ENCODE data around the gene SPTAN1.
A peak's percentile ranks its signal among the peaks of the same experiment; 100 is the strongest.
"Not testable (repeated sequence)": the region's sequence is repeated elsewhere in the genome, so short reads cannot be mapped to it uniquely, and the experiment has no call there.

SPTAN1 gene

DNA sequence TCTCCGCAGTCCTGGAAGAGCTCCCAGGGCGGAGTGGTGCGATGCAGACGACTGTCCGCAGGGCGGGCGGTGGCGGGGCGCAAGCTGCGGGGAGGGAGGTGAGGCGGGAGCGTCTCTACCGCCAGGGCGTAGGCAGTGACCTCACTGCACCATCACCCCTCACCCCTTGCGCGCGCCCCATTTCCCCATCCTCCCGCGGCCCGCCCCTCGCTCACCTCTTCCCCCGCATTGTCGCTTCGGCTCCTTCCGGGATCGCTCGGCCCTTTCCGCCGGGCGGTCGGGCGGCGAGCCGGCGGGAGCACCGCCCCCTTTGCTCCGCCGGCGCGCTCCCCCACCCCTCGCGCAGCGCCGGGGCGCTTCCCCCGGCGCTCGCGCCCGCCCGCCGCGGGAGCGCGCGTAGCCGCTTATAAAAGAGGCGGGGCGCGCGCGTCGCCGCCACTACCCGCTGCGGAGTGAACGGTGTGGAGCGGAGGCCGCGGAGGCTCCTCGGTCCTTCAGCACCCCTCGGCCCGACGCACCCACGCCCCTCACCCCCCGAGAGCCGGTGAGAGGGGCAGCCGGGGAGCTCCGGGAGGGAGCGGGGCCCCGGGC is at the start of gene SPTAN1:
SPTAN1 (plus strand) TSS at position 435 of the 591 bp plus-strand sequence. CDS start 14,154 bp downstream, outside the sequence.
- DNase-seq (ENCODE audit: low read depth in 2 of 2) = peak; percentile 93 to 94

DNA sequence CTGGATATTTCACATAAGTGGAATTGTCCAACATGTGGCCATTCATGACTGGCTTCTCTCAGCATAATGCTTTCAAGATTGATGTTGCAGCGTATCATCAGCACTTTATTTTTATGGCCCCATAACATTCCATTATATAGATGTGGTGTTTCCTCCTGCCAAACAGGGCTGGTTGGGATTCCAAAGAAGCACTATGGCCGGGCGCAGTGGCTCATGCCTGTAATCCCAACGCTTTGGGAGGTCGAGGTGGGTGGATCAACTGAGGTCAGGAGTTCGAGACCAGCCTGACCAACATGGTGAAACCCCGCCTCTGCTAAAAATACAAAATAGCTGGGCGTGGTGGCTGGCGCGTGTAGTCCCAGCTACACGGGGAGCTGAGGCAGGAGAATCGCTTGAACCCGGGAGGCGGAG is 49.0 kb upstream of the SPTAN1 start:
- DNase-seq (ENCODE audit: low read depth in 2 of 2) = not testable (repeated sequence)

DNA sequence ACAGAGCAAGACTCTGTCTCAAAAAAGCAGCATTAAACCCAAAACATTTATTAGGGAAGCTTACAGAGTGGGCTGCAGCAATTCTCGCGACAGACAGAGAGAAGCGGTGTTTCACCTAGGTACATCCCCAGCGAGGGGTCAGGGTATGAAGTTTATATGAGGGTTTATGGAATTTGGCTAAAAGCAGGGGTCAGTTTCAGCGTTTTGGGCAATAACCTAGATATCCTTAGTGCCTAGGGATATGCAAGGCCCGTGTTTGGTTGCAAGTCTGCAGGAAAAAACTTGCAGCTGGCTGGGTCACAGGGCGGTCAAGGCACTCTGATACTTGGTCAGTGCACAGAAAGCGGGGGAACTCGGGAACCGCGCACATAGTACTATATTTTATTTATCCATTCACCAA is 48.5 kb upstream of the SPTAN1 start:
- no peak for DNase-seq (ENCODE audit: low read depth in 2 of 2)

DNA sequence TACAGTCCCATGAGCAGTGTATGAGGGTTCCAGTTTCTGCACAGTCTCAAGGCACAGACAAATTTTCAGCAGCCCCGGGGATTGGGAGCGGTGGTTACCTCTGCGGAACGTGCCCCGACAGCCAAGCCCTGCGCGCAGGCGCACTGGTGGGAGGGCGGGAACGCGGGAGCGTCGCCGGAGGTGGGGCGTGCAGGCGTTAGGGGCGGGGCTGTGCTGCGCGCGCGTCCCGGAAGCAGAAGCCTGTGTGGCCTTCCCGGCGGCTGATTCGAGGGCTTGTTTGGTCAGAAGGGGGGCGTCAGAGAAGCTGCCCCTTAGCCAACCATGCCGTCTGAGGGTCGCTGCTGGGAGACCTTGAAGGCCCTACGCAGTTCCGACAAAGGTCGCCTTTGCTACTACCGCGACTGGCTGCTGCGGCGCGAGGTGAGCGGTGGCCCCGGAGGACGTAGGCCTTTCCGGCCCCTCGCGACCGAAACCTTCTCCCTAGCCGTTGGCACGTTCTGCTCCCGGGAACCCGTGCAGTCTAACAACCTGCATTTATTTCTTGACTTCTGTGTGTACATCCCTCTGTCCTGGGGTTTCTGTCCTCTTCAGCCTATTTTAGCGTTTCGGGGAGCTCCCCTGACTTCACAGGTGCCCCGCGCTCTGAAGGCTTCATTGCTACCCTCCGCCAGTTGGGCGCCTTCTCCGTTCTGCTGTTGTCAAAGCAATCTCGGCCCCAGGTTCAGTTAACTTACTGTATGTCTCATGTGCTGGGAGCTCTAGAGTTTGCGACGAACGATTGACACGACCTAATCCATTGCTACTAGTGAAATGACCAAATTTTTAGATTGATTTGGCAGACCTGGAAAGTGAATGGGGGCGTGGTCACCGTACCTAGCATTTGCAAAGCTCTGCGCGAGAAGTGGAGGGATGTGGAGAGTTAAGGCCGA is 47.6 kb upstream of the SPTAN1 start, which contains the start of gene GLE1:
GLE1 (plus strand) TSS at position 235 of the 929 bp plus-strand sequence; CDS start at position 322, 87 bp downstream.
- peak; percentile 96 to 98 for DNase-seq (ENCODE audit: low read depth in 2 of 2)

DNA sequence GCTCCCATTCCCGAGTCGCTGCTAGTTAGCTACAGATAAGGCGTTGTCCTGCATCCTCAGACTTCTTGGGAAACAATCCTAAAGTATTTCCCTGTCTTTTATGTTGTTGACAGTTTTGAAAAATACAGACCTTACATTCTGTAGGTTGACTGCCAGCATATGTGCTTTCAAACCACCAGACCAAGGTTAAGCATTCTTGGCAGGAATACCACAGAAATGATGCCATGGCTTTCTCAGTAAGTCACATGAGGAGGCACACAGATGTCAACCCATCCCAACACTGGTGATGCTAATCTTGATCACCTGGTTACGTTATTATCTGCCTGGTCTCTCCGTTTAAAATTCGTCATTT is 47.0 kb upstream of the SPTAN1 start:
- DNase-seq (ENCODE audit: low read depth in 2 of 2) = no peak

DNA sequence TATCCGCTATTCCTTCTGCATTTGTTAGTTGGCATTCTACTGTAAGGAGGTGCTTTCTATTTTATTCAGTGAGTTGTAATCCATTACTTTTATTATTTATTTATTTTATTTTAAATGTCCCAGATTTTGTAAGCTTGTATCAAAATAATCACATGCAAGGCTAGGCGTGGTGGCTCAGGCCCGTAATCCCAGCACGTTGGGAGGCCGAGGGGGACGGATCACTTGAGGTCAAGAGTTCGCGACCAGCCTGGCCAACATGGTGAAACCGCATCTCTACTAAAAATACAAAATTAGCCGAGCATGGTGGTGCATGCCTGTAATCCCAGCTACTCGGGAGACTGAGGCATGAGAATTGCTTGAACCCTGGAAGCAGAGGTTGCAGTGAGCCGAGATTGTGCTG is 46.5 kb upstream of the SPTAN1 start:
- DNase-seq (ENCODE audit: low read depth in 2 of 2) = not testable (repeated sequence)

DNA sequence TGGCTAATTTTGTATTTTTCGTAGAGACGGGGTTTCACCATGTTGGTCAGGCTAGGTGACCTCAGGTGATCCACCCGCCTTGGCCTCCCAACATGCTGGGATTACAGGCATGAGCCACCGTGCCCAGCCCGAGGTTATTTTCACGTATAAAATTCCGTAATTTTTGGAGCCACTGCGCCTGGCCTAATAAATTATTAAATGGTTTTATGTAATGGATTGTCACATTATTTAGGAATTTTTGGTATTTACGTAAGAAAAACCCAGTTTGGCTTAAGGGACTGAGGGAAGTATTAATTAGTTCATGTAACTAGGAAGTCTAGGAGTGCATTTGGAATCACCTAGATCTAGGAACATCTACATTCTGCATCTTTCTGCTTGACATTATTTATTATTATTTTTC is 39.6 kb upstream of the SPTAN1 start:
- DNase-seq (ENCODE audit: low read depth in 2 of 2) = no peak

DNA sequence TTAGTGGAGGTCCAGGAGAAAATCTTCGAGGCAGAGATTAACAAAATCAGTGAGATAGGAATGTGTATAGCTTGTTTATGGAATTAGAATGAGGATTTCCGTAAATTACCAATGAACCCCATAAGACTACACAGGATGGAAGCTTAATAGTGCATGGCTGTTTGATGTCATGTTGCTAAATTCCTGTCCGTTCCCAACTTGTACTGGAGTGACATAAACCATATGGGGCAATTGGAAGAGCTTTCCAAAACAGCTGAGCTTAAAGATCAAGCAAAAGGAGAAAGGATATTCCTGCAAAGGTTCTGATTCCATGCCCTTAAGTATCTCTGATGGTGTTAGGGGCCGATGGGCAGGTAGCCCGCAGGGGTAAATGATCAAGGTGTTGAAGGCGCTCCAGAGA is 30.4 kb upstream of the SPTAN1 start:
- no peak for DNase-seq (ENCODE audit: low read depth in 2 of 2)

DNA sequence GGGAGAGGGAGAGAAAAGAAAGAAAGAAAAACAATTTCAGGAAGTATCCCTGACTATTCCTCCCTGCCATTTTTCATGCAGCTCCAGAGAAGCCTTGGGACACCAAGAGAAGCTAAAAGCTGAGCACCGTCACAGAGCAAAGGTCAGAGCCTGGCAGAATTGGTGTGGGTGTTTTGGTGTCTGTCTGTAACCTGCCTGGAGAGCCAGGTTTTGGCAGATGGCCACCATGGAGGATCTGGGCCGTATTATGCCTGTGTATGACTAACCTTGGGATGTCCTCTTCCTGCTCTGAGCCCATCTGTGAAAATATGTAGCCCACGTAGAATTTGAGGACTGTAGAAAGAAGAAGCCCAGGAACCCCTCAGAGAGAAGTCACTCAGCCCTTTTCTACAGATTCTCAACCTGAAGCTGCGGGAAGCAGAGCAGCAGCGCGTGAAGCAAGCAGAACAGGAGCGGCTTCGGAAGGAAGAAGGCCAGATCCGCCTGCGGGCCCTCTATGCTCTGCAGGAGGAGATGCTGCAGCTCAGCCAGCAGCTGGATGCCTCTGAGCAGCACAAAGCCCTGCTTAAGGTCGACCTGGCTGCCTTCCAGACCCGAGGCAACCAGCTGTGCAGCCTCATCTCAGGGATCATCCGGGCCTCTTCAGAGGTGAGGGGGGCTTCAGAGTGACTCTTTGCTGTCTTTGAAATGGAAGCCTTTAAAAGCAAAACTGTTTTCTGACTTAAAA is 29.0 kb upstream of the SPTAN1 start:
- DNase-seq (ENCODE audit: low read depth in 2 of 2) = no peak

DNA sequence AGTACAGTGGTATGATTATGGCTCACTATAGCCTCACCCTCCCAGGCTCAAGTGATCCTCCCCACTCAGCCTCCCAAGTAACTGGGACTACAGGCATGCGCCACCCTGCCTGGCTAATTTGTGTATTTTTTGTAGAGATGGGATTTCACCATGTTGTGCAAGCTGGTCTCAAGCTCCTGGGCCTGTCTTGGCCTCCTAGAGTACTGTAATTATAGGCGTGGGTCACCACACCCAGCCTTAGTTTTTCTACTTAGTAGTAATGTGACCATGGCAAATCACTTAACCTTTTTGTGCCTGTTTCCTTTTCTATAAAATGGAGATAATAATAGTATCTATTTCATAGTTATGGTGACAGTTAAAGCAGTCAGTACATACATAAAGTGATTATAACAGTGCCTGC is 25.7 kb upstream of the SPTAN1 start:
- DNase-seq (ENCODE audit: low read depth in 2 of 2) = no peak

DNA sequence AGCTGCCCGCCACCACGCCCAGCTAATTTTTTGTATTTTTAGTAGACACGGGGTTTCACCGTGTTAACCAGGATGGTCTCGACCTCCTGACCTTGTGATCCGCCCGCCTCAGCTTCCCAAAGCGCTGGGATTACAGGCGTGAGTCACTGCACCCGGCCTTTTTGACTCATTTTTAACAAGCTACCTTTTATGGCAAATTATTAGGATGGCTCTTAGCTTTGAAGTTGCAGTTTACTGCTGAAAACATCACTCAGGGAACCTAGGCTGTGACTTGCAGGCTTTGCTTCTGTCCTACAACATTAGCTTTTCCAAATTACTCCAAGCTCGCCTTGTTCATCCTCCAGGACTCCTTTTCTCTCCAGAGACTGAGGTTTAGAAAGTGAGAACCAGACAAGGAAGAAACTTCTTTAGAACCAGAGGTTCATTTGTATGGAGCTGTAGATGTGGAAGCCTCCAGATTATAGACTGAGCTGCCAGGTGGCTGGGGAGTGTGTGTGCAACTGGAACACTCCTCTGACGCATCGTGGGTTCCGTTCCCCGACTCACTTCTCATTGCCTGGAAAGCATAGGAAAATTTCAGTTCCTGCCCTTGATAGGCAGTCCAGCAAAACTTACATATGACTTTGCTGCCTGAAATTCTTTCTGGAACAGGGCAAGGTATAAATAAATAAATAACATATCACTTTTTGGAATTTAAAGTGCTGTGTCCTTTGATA is 23.8 kb upstream of the SPTAN1 start:
- no peak for DNase-seq (ENCODE audit: low read depth in 2 of 2)

DNA sequence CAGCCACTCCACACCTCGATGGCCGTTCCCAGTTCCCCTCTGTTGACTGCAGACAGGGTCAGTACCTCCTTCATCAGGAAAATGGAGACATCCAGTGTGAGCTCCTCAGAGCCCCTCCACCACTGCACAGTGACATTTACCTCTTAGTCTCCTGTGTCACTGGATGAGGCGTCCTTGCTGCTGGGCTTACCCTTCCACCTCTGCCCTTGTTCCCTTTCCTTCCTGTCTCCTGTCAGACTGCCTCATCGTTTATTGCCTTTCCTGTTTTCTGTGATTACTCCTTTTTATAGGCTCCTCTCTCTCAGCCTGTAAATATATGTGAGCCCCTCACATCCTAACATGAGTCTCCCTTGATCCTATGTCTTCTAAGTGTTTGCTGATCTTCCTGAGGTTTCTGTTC is 23.2 kb upstream of the SPTAN1 start:
- DNase-seq (ENCODE audit: low read depth in 2 of 2) = no peak

DNA sequence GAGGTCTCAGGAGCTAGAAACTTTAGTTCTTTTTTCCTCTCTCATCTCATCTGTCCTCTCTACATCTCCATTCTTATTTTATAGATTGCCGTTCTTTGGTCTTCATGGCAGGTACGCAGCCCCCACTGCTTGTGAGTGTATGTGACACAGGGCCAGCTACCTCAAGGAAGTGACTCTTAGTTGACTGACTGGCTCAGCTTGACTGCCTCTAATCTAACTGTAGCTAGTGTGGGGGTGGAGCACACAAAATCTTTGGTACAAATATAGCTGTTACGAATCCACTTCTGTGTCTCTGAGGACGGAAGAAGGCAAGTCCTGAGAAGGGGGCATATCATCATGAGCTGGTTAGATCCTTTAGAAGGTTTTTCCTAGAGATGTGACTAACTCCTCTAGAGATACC is 19.8 kb upstream of the SPTAN1 start:
- DNase-seq (ENCODE audit: low read depth in 2 of 2) = no peak

DNA sequence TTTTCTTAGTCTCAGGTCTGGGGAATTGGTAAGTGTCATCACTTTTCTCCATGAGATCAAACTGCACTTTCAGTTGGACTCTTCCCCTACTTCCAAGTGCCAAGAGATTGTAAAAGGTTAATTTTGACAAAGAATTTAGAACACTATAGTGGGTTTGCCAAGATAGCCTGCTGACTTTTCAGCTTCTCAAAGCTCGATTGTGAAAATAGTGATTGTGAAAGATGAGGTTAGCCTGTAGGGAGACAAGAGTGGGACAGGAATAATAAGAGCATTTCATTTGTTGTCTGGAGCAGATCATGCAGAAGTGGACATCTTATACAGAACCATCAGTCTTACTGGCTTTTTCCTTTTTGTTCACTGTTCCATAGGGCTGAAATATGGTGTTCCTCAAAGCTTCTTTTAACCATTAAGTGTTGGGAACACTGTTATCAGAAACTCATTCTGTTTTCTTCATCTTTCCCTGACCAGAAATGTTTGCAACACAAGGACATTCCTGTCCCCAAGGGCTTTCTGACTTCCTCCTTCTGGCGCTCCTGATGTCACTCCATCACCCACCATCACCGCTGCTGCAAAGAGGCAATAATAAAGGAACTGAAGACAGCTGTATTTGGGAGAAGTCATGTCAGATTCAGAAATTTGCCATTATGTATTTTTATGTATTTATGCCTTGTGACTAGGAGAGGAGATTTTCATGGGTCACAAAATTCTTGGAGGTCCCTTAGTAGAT is 11.6 kb upstream of the SPTAN1 start:
- no peak for DNase-seq (ENCODE audit: low read depth in 2 of 2)

DNA sequence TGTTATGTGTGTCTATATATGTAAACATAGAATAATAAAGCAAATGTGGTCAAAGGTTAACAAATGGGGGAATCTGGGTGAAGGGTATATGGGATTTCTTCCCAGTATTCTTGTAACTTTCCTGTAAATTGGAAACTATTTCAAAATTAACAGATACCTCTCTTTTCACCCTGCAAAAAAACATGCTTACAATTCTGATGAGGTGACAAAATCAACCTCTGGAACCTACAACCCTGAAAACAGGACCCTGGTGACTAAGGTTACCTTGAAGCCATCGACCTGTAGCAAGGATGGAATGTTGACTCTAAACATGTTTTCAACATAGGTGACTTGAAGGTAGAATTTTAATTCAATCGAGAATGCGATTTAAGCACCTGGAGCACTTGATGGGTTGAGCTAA is 5.9 kb upstream of the SPTAN1 start:
- no peak for DNase-seq (ENCODE audit: low read depth in 2 of 2)

DNA sequence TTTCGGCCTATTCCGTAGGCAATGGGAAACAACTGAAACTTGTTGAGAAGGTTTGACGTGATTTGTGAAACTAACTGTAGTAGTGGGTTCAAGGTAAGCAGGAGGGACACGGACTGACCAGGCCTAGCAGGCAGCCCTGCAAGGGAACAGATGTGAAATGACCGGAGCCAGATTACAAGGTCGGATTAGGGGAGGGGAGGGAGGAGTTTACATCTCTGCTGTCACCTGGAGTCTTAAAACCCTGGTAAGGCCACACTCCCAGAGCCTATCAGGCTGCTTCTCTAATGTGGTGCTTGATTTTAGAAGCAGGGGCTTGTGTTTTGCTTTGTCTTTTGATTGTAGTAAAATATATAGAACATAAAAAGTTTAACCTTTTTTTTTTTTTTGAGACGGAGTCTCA is 3.5 kb upstream of the SPTAN1 start:
- no peak for DNase-seq (ENCODE audit: low read depth in 2 of 2)

DNA sequence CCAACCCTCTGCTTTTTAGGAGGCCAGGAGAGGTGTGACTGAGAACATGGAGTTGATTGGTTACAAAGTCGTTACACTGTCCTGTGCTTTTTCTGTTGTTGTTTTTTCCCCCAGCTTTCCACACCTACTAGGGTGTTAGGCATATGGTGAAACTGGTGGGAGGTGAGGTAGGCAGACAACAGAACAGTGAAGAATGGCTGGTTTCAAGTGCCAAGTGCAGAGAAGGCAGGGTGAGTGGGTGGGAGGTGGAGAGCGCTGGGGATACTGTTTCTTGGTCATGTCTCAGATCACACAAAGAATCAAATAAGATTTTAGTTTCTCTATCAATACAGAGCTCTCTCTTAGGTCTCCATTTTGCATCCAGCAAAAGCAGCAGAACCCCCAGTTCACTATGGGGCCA is 2.2 kb upstream of the SPTAN1 start:
- DNase-seq (ENCODE audit: low read depth in 2 of 2) = peak in 1 of 2 donors; percentile 41

DNA sequence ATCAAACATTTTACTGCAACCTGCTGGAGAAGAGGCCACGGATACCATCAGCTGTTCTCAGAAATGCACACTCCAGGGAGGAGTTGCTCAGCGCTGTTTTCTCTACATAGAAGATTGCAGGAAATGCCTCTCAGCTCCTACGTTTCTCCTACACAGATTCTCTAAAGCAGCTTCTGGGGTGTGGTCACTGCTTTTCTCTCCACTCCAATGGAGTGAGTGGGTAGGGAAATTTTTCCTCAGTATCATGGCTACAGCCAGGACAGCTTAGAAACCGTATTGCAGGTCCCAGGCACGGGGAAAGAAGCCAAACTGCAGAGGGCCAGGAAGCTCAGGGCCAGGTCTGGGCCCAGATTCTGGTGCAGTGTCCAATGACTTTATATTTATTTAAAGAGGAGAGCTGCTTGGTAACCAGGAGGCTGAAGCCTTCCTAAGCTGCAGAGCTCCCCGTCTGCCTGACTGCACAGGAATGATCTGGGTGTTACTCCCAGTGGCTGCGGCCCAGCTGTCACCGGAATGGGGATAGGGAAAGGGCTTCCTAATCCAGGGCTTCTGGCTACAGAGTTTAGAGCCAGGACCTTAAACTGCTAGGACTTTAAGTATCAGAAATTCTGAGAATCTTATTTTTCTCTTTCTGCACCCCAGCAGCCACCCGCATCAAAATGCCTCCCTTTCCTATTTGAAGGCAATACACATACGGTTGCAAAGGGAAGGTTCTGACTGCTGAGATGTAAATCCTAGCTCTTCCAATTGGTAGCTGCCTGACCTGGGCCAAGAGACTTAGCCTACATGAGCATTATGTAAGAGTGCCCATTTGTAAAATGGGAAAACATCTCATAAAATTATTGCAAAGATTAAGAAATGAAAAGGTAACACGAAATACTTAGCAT is 1.4 kb upstream of the SPTAN1 start:
- no peak for DNase-seq (ENCODE audit: low read depth in 2 of 2)

DNA sequence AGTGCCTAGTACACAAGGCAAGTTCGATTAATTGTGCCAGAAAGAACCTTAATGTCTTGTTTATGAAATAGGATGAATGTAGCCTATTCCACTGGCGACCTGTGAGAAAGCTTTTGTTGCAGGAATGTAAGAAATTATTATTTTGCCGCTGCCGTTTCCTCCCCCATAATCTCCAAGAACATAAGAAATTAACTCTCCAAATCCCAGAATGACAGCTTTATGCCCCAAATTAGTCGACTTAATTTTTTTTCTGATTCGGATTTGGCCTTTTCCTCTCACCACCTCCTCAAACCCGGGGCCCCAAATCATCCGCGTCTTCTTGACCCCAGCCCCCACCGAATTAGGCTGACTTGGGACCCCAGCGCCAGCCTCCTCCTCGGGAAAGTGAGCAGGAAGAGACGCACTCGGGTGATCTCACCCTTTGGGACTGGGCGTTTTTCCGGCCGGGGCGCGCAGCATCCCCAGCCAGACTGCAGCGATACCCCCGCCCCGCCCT is 682 bp upstream of the SPTAN1 start:
- no peak for DNase-seq (ENCODE audit: low read depth in 2 of 2)

Data from stimulated activated CD4-positive, alpha-beta T cell treated with anti-CD3 and anti-CD28 coated beads, Interleukin-4, amount 100 ng/mL, for 48 hours (primary cell).